Tibial nerve (tissue), 4 donors: Measurements from ENCODE around the gene PLSCR4. TPM values are rescaled to one million over a fixed set of nuclear protein-coding genes. Genes with fewer than 3 reads are reported as not detected.
A peak's percentile ranks its signal among the peaks of the same experiment; 100 is the strongest.

ENCODE experiments used
- DNase-seq, 2 donors: peaks; one replicate each; pipeline ENCODE4 v3.0.0-alpha.2; 2019; ENCODE audit warnings: low spot score in 2 of 2
- H3K27ac ChIP-seq, 4 donors: fragments of 200-600 bp; sonication (generic) in 3 of 4; one replicate each; pipeline ENCODE4 v1.5.1; 2017 to 2019; ENCODE audit warnings: mild to moderate bottlenecking in 1 of 4
- H3K27me3 ChIP-seq, 2 donors: fragments of 200-600 bp; sonication (generic) in 1 of 2; one replicate each; pipeline versions ENCODE4 v1.5.1 to v1.6.0; 2017 to 2019
- H3K36me3 ChIP-seq, 3 donors: fragments of 200-600 bp; sonication (generic); one replicate each; pipeline ENCODE4 v1.5.1; 2018 to 2019
- H3K4me1 ChIP-seq, 4 donors: fragments of 200-600 bp; sonication (generic) in 3 of 4; one replicate each; pipeline ENCODE4 v1.5.1; 2017 to 2019
- H3K4me3 ChIP-seq, 4 donors: fragments of 200-600 bp; sonication (generic) in 3 of 4; one replicate each; pipeline ENCODE4 v1.5.1; 2017 to 2019; ENCODE audit warnings: mild to moderate bottlenecking in 1 of 4, moderate library complexity in 1 of 4
- H3K9me3 ChIP-seq, 4 donors: fragments of 200-600 bp; sonication (generic) in 3 of 4; one replicate each; pipeline ENCODE4 v1.5.1; 2017 to 2019
- CTCF ChIP-seq, 5 experiments: fragments of 200-600 bp in 3 of 5; fragments of 450-650 bp in 2 of 5; sonication (generic) in 3 of 5; IDR thresholded peaks; one replicate each; pipeline ENCODE4 v1.5.1; 2016 to 2019; ENCODE audit warnings: antibody characterized with exemption in 5 of 5, mild to moderate bottlenecking in 3 of 5, moderate library complexity in 2 of 5
- EP300 ChIP-seq, 2 donors: sonication (generic); formaldehyde crosslinking; IDR thresholded peaks; one replicate each; pipeline ENCODE4 v1.6.1; 2017; ENCODE audit warnings: antibody characterized with exemption in 2 of 2, mild to moderate bottlenecking in 1 of 2
- POLR2A ChIP-seq, 2 donors: fragments of 450-650 bp; IDR thresholded peaks; one replicate each; pipeline ENCODE4 v1.6.1; 2017; ENCODE audit warnings: antibody characterized with exemption in 2 of 2, mild to moderate bottlenecking in 2 of 2, moderate library complexity in 2 of 2
- WGBS, 2 donors: methylation state at CpG; one replicate each; pipeline ENCODE4 v1.1.5; 2018; 5-methylcytosine and 5-hydroxymethylcytosine counted together
- total RNA-seq, 4 donors: library from RNA; depleted of rRNA; stranded (reverse); fragments of >200 nt; gene quantifications; one replicate each; pipeline ENCODE4 v1.1.0, GENCODE V29; 2016

The PLSCR4 gene
- total RNA-seq, 4 donors from 2014 or later: 85.8 to 217 (median 128) TPM

DNA sequence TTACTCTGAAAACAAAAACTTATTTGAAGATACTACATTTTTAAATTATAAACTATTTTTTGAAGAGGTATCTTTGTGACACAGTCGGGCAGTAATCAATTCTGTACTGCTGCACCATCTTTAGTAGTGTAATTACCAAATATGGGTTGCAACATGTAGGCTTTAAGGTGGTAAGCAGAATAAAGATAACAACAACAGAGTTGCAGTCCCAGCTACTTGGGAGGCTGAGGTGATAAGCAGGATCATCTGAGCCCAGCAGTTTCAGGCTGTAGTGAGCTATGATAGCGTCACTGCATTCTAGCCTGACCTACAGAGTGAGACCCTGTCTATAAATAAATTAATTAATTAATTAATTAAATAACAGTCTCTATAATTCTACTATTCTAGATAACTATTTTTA, 95.9 kb downstream of the PLSCR4 start:
- Histone ChIP-seq H3K27ac (no peak overlapping the region), H3K9me3 (no peaks in the 10 kb centered on the region), H3K4me1 (peaks cover 0 to 59% (median 4%) of the 10 kb centered on the region in 4 donors), H3K27me3 (no peaks in the 10 kb centered on the region), H3K4me3 (no peak overlapping the region), H3K36me3 (no peaks in the 10 kb centered on the region)
- 44 to 50% methylated on average over 2 of the region's 2 CpGs for WGBS, 2 donors
- TF ChIP-seq EP300 (IDR thresholded peaks at IDR 0.05) (no peak), POLR2A (IDR thresholded peaks at IDR 0.05) (no peak), CTCF (IDR thresholded peaks at IDR 0.05) (no peak)
- DNase-seq: no peak

DNA sequence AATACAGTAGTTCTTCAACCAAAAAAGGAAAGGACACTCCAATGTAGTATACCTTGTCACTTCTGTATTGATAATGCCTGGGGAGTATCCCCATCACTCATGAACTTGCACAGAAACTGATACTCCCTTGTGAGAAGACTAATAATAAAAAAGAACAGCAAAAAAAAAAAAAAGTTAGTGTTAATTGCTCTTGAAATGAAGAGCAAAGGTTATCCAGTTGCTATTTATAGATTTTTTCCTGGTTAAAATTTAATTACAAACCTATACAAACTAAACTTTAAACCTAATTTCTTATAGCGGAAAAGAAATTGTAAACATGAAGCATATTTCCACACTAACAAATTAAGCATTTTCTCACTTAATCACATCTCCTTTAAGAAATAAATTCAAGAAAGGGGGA, 96.6 kb downstream of the PLSCR4 start:
- Histone ChIP-seq H3K4me3 (no peak overlapping the region), H3K27ac (no peak overlapping the region)

DNA sequence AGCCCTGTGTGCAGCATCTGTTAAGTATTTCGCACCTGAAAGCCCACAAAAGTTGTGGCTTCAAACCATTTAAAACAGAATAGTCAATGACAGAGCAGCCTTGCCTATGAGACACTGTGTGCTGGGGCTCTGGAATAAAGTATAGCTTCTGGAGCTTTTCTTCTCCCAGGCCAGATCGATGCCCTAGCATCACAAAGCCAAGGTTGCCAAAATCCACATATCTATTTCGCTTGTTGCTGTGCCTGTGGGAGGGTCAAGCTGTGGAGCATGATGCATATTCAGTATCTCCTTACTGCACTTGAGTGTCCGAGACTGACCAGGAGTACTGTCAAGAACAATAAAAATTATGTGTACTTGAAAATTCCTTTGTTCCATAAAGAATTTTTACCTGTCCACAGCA, 97.5 kb downstream of the PLSCR4 start:
- Histone ChIP-seq H3K9me3 (no peaks in the 10 kb centered on the region), H3K4me3 (no peak overlapping the region), H3K27me3 (no peaks in the 10 kb centered on the region), H3K27ac (no peak overlapping the region), H3K4me1 (peaks cover 0 to 48% (median 4%) of the 10 kb centered on the region in 4 donors), H3K36me3 (no peaks in the 10 kb centered on the region)
- WGBS, 2 donors: 84 to 87% methylated on average over 4 of the region's 4 CpGs
- no peak for DNase-seq
- TF ChIP-seq CTCF (IDR thresholded peaks at IDR 0.05) (no peak), EP300 (IDR thresholded peaks at IDR 0.05) (no peak), POLR2A (IDR thresholded peaks at IDR 0.05) (no peak)

More for the DNA sequence above, 96.6 kb downstream of the PLSCR4 start:
- Histone ChIP-seq H3K9me3 (no peaks in the 10 kb centered on the region), H3K36me3 (no peaks in the 10 kb centered on the region), H3K27me3 (no peaks in the 10 kb centered on the region), H3K4me1 (peaks cover 0 to 57% (median 4%) of the 10 kb centered on the region in 4 donors)
- no peak for TF ChIP-seq CTCF (IDR thresholded peaks at IDR 0.05)
- no peak for TF ChIP-seq POLR2A (IDR thresholded peaks at IDR 0.05)
- WGBS, 2 donors: 92 to 96% methylated on average over 1 of the region's 1 CpG
- DNase-seq: no peak

DNA sequence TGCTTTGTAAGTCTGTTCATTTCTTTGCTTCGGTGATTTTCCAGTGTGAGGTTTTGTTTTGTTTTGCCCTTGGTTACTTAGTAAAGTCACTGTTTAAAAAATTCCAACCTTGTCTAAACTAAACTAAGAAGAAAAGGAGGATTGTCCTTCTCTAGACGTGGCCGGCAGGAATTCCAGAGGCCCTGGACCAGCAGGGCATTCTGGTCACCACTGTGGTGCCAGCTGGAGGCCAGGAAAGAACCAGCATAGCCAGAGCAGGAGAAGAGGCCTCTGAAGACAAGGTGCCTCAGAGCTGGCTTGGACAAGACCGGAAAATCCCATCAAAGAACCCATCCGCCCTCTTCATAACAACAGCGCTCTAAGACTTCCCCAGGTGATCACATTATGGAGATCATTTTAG, 98.1 kb downstream of the PLSCR4 start:
- 56 to 63% methylated on average over 6 of the region's 6 CpGs for WGBS, 2 donors
- peaks cover 0 to 42% (median 4%) of the 10 kb centered on the region in 4 donors for H3K4me1 ChIP-seq
- peak overlapping the region in 1 of 4 donors; percentile 22 for H3K27ac ChIP-seq
- H3K36me3 ChIP-seq: no peaks in the 10 kb centered on the region
- TF ChIP-seq CTCF (IDR thresholded peaks at IDR 0.05): no peak
- no peak for TF ChIP-seq EP300 (IDR thresholded peaks at IDR 0.05)
- no peak for TF ChIP-seq POLR2A (IDR thresholded peaks at IDR 0.05)
- DNase-seq: no peak
- no peak overlapping the region for H3K4me3 ChIP-seq
- H3K27me3 ChIP-seq: no peaks in the 10 kb centered on the region
- no peaks in the 10 kb centered on the region for H3K9me3 ChIP-seq

DNA sequence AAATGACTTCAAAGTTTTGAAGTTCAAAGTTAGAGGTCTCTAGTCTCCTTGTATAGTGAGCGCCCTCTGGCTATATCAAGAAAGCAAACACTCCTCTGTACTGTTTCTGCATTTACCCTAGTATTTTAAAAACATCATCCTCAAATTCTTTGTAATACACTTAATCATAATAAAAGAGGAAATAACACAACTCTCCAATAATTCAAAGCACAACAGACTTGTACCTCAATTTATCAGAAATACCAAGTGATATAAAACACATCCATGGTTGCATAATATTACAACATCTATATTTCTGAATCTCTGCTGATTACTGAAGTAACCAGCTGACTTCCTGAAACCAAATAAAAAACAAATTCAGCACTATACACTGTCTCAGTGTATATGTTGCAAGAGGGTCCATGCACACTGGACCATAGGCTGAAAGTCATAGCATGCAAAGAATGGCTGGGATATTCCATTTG, 102.4 kb downstream of the PLSCR4 start:
- no peak overlapping the region for H3K27ac ChIP-seq
- WGBS, 2 donors: 89% methylated on average over 1 of the region's 1 CpG
- H3K9me3 ChIP-seq: no peaks in the 10 kb centered on the region
- no peaks in the 10 kb centered on the region for H3K27me3 ChIP-seq
- H3K4me3 ChIP-seq: no peak overlapping the region
- no peaks in the 10 kb centered on the region for H3K36me3 ChIP-seq
- peaks cover 0 to 17% (median 0%) of the 10 kb centered on the region in 4 donors for H3K4me1 ChIP-seq
- TF ChIP-seq CTCF (IDR thresholded peaks at IDR 0.05) (no peak), POLR2A (IDR thresholded peaks at IDR 0.05) (no peak), EP300 (IDR thresholded peaks at IDR 0.05) (no peak)
- DNase-seq: no peak
